ENCODE data around the gene RNF26.

The RNF26 gene

GRCh38 chr11:119305556-119306372 is 28.6 kb upstream of the RNF26 start:
- Histone ChIP-seq H3K27me3 (ENCODE audit: control insufficient read depth, insufficient read depth, low read length) (no peaks in the 10 kb centered on the region), H3K9ac (ENCODE audit: low read depth, low read length) (no peak overlapping the region), H3K9me3 (ENCODE audit: control insufficient read depth, insufficient read depth, low read length) (no peaks in the 10 kb centered on the region), H3K27ac (ENCODE audit: low read depth, low read length) (no peak overlapping the region), H3K4me1 (ENCODE audit: control insufficient read depth, insufficient read depth, low read length) (peaks cover 5% of the 10 kb centered on the region), H3K36me3 (ENCODE audit: control insufficient read depth, insufficient read depth, low read length) (peaks cover 78% of the 10 kb centered on the region), H3K4me3 (ENCODE audit: low read depth, low read length) (no peak overlapping the region)

GRCh38 chr11:119306373-119306890 is 27.9 kb upstream of the RNF26 start:
- Histone ChIP-seq H3K27me3 (ENCODE audit: control insufficient read depth, insufficient read depth, low read length) (no peaks in the 10 kb centered on the region), H3K9me3 (ENCODE audit: control insufficient read depth, insufficient read depth, low read length) (no peaks in the 10 kb centered on the region), H3K4me3 (ENCODE audit: low read depth, low read length) (no peak overlapping the region), H3K9ac (ENCODE audit: low read depth, low read length) (no peak overlapping the region), H3K36me3 (ENCODE audit: control insufficient read depth, insufficient read depth, low read length) (peaks cover 78% of the 10 kb centered on the region), H3K27ac (ENCODE audit: low read depth, low read length) (peak overlapping the region; percentile 16), H3K4me1 (ENCODE audit: control insufficient read depth, insufficient read depth, low read length) (peaks cover 5% of the 10 kb centered on the region)

DNA sequence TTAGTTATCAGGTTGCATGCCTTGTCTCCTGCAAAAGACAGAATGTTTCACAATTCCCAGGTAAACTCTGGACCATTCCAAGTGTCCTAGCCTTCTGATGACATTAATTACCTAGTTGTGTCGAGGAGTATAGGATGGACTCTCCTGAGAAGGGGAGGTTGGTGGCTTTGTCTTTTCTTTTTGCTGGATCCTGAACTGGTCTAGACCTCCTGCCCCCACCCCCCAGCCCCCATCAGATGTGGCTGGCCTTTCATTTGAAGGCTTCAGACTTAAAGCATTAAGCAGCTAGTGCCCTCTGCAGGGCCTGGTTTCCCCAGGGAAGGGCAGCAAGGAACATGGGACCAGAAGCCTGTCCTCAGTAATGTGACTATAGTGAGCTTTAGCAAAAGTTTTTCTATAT is 27.1 kb upstream of the RNF26 start:
- H3K36me3 ChIP-seq (ENCODE audit: control insufficient read depth, insufficient read depth, low read length), result peaks cover 75% of the 10 kb centered on the region
- no peaks in the 10 kb centered on the region for H3K9me3 ChIP-seq (ENCODE audit: control insufficient read depth, insufficient read depth, low read length)
- H3K27ac ChIP-seq (ENCODE audit: low read depth, low read length), result peak overlapping the region; percentile 16
- H3K9ac ChIP-seq (ENCODE audit: low read depth, low read length), result no peak overlapping the region
- no peak overlapping the region for H3K4me3 ChIP-seq (ENCODE audit: low read depth, low read length)
- peaks cover 5% of the 10 kb centered on the region for H3K4me1 ChIP-seq (ENCODE audit: control insufficient read depth, insufficient read depth, low read length)
- H3K27me3 ChIP-seq (ENCODE audit: control insufficient read depth, insufficient read depth, low read length), result no peaks in the 10 kb centered on the region

DNA sequence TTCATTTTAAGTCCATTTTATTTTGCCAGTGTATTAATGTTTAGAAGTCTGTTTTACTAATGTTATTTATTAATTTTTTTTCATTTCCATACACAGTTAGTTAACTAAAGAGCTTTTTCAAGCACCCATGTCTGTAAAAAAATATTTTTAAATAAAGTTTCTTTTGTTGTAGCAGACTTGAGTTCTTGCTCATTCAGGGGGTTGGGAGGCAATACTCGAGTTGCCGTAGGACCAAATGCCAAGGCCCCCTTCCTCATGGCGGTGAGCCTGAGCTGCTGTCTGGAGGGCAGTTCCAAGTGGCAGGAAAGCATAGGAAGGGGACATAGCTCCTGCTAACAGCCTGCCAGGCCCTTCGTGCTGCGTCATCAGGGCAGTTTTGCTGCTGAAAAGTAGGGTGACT is 26.4 kb upstream of the RNF26 start:
- Histone ChIP-seq H3K36me3 (ENCODE audit: control insufficient read depth, insufficient read depth, low read length) (peaks cover 75% of the 10 kb centered on the region), H3K4me3 (ENCODE audit: low read depth, low read length) (no peak overlapping the region), H3K4me1 (ENCODE audit: control insufficient read depth, insufficient read depth, low read length) (peaks cover 5% of the 10 kb centered on the region), H3K9ac (ENCODE audit: low read depth, low read length) (no peak overlapping the region), H3K9me3 (ENCODE audit: control insufficient read depth, insufficient read depth, low read length) (no peaks in the 10 kb centered on the region), H3K27ac (ENCODE audit: low read depth, low read length) (no peak overlapping the region), H3K27me3 (ENCODE audit: control insufficient read depth, insufficient read depth, low read length) (no peaks in the 10 kb centered on the region)

DNA sequence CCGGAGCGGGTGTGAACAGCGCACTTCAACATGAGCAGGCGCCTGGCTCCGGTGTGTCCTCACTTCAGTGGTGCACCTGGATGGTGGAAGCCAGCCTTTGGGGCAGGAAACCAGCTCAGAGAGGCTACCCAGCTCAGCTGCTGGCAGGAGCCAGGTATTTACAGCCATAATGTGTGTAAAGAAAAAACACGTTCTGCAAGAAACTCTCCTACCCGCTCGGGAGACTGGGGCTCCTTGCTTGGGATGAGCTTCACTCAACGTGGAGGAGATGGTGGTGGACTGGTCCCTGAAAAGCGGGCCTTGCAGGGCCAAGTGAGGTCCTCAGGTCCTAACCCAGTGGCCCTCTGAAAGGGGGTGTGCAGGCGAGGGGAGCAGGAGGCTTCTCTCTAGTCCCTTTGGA is 24.9 kb upstream of the RNF26 start:
- Histone ChIP-seq H3K9me3 (ENCODE audit: control insufficient read depth, insufficient read depth, low read length) (no peaks in the 10 kb centered on the region), H3K36me3 (ENCODE audit: control insufficient read depth, insufficient read depth, low read length) (peaks cover 65% of the 10 kb centered on the region), H3K27me3 (ENCODE audit: control insufficient read depth, insufficient read depth, low read length) (peaks cover under 1% of the 10 kb centered on the region; the same call in 1 of the 2 replicates), H3K9ac (ENCODE audit: low read depth, low read length) (no peak overlapping the region), H3K4me1 (ENCODE audit: control insufficient read depth, insufficient read depth, low read length) (peaks cover 5% of the 10 kb centered on the region), H3K4me3 (ENCODE audit: low read depth, low read length) (no peak overlapping the region), H3K27ac (ENCODE audit: low read depth, low read length) (no peak overlapping the region)

GRCh38 chr11:119309953-119310681 is 24.2 kb upstream of the RNF26 start:
- Histone ChIP-seq H3K36me3 (ENCODE audit: control insufficient read depth, insufficient read depth, low read length) (peaks cover 62% of the 10 kb centered on the region), H3K4me1 (ENCODE audit: control insufficient read depth, insufficient read depth, low read length) (peaks cover 12% of the 10 kb centered on the region), H3K27me3 (ENCODE audit: control insufficient read depth, insufficient read depth, low read length) (peaks cover 8% of the 10 kb centered on the region; the same call in 1 of the 2 replicates), H3K4me3 (ENCODE audit: low read depth, low read length) (no peak overlapping the region), H3K9me3 (ENCODE audit: control insufficient read depth, insufficient read depth, low read length) (no peaks in the 10 kb centered on the region), H3K9ac (ENCODE audit: low read depth, low read length) (no peak overlapping the region), H3K27ac (ENCODE audit: low read depth, low read length) (no peak overlapping the region)

DNA sequence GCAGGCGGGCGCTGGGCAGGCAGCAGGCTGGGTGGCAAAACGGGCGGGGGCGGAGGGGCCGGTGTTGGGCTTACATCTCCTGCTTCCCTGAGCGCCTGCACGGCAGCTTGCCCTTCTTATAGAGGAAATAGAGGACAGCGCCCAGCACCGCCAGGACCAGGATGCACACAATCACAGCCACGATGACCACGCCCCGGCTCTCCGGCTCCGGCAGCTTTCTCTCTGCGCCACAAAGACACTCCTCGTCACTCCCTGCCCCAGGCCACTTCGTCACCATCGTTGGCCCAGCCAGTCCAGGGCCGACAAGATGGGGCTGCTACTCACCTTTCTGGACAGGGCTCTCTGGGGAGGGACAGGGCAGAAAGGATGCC is 23.7 kb upstream of the RNF26 start:
- Histone ChIP-seq H3K9me3 (ENCODE audit: control insufficient read depth, insufficient read depth, low read length) (no peaks in the 10 kb centered on the region), H3K4me3 (ENCODE audit: low read depth, low read length) (no peak overlapping the region), H3K27ac (ENCODE audit: low read depth, low read length) (no peak overlapping the region), H3K4me1 (ENCODE audit: control insufficient read depth, insufficient read depth, low read length) (peaks cover 17% of the 10 kb centered on the region), H3K9ac (ENCODE audit: low read depth, low read length) (no peak overlapping the region), H3K36me3 (ENCODE audit: control insufficient read depth, insufficient read depth, low read length) (peaks cover 62% of the 10 kb centered on the region), H3K27me3 (ENCODE audit: control insufficient read depth, insufficient read depth, low read length) (peaks cover 13% of the 10 kb centered on the region)

- Histone ChIP-seq H3K9ac (ENCODE audit: low read depth, low read length) (peak overlapping the region; percentile 22; the same call in 1 of the 2 replicates), H3K9me3 (ENCODE audit: control insufficient read depth, insufficient read depth, low read length) (no peaks in the 10 kb centered on the region), H3K27me3 (ENCODE audit: control insufficient read depth, insufficient read depth, low read length) (peaks cover 40% of the 10 kb centered on the region), H3K36me3 (ENCODE audit: control insufficient read depth, insufficient read depth, low read length) (peaks cover 32% of the 10 kb centered on the region), H3K27ac (ENCODE audit: low read depth, low read length) (no peak overlapping the region), H3K4me1 (ENCODE audit: control insufficient read depth, insufficient read depth, low read length) (peaks cover 43% of the 10 kb centered on the region), H3K4me3 (ENCODE audit: low read depth, low read length) (peak overlapping the region; percentile 75)
Measured at GRCh38 chr11:119314726-119315125, 19.6 kb upstream of the RNF26 start.

GRCh38 chr11:119315131-119316015 is 19.0 kb upstream of the RNF26 start:
- Histone ChIP-seq H3K36me3 (ENCODE audit: control insufficient read depth, insufficient read depth, low read length) (peaks cover 26% of the 10 kb centered on the region), H3K4me1 (ENCODE audit: control insufficient read depth, insufficient read depth, low read length) (peaks cover 48% of the 10 kb centered on the region), H3K27ac (ENCODE audit: low read depth, low read length) (peak overlapping the region; percentile 44), H3K9ac (ENCODE audit: low read depth, low read length) (peak overlapping the region; percentile 31; the same call in 1 of the 2 replicates), H3K9me3 (ENCODE audit: control insufficient read depth, insufficient read depth, low read length) (no peaks in the 10 kb centered on the region), H3K27me3 (ENCODE audit: control insufficient read depth, insufficient read depth, low read length) (peaks cover 40% of the 10 kb centered on the region), H3K4me3 (ENCODE audit: low read depth, low read length) (peak overlapping the region; percentile 75)

- Histone ChIP-seq H3K4me3 (ENCODE audit: low read depth, low read length) (peak overlapping the region; percentile 75), H3K27me3 (ENCODE audit: control insufficient read depth, insufficient read depth, low read length) (peaks cover 40% of the 10 kb centered on the region), H3K9ac (ENCODE audit: low read depth, low read length) (0 out of 2 replicates have a peak overlapping the region, but pooled peaks have one; percentile 31), H3K4me1 (ENCODE audit: control insufficient read depth, insufficient read depth, low read length) (peaks cover 50% of the 10 kb centered on the region), H3K27ac (ENCODE audit: low read depth, low read length) (no peak overlapping the region), H3K9me3 (ENCODE audit: control insufficient read depth, insufficient read depth, low read length) (no peaks in the 10 kb centered on the region), H3K36me3 (ENCODE audit: control insufficient read depth, insufficient read depth, low read length) (peaks cover 20% of the 10 kb centered on the region; the same call in 1 of the 2 replicates)
Measured at GRCh38 chr11:119316016-119316728, 18.2 kb upstream of the RNF26 start.
